K562 (cell line): ENCODE data around the gene EFHC2.

Experiments used
- ARHGAP35 ChIP-seq: fragments of 450-650 bp; IDR thresholded peaks from 2 replicates; pipeline ENCODE4 v1.6.1; 2018; ENCODE audit not compliant: partially characterized antibody
- CBFB ChIP-seq: sonication (generic); formaldehyde crosslinking; IDR thresholded peaks from 2 replicates; pipeline ENCODE4 v1.4.0; 2020; ENCODE audit warnings: mild to moderate bottlenecking, missing genetic modification reagents
- HIVEP1 ChIP-seq: fragments of 250-450 bp; sonication (Bioruptor Pico); IDR thresholded peaks from 2 replicates; pipeline ENCODE4 v1.4.0; 2020; ENCODE audit warnings: mild to moderate bottlenecking
- KLF10 ChIP-seq: fragments of 250-450 bp; sonication (Bioruptor Pico); IDR thresholded peaks from 2 replicates; pipeline ENCODE4 v1.6.1; 2021; ENCODE audit warnings: matching md5 sums
- MXI1 ChIP-seq: IDR thresholded peaks from 2 replicates; pipeline ENCODE4 v1.6.1; 2011; ENCODE audit warnings: low read depth, mild to moderate bottlenecking, improper control_type of control experiment, low read length
- SIX5 ChIP-seq, 2 experiments: IDR thresholded peaks; 2 replicates each; pipeline ENCODE4 v1.6.1; 2011; ENCODE audit warnings: low read length in 2 of 2, borderline replicate concordance in 1 of 2, low read depth in 1 of 2, mild to moderate bottlenecking in 1 of 2, moderate library complexity in 1 of 2; ENCODE audit not compliant: insufficient read depth in 1 of 2
- YY1 ChIP-seq, 3 experiments: IDR thresholded peaks; 2 replicates each; pipeline ENCODE4 v1.6.1; 2011; ENCODE audit warnings: low read length in 2 of 3, mild to moderate bottlenecking in 2 of 3, moderate library complexity in 2 of 3, borderline replicate concordance in 1 of 3, control low read depth in 1 of 3, low read depth in 1 of 3; ENCODE audit not compliant: insufficient read depth in 3 of 3, insufficient replicate concordance in 2 of 3, control insufficient read depth in 1 of 3, insufficient read length in 1 of 3; ENCODE audit errors: extremely low read depth in 1 of 3
- ZKSCAN3 ChIP-seq: fragments of 250-450 bp; sonication (Bioruptor Pico); IDR thresholded peaks from 2 replicates; pipeline ENCODE4 v1.4.0; 2020
- ZNF133 ChIP-seq: fragments of 250-450 bp; sonication (Bioruptor Pico); IDR thresholded peaks from 2 replicates; pipeline ENCODE4 v1.4.0; 2020; ENCODE audit warnings: mild to moderate bottlenecking
- TF ChIP-seq, protein P1 (sequence below): fragments of 250-450 bp; sonication (Bioruptor Pico); IDR thresholded peaks from 2 replicates; pipeline ENCODE4 v1.8.0; 2021; ENCODE audit warnings: borderline replicate concordance, mild to moderate bottlenecking, moderate library complexity; ENCODE audit not compliant: poor library complexity, severe bottlenecking
- TF ChIP-seq, protein P2 (sequence below), 3 experiments: IDR thresholded peaks in 2 of 3; conservative IDR thresholded peaks in 1 of 3; 2 replicates each; pipeline ENCODE4 v1.5.1; 2011 to 2012; ENCODE audit warnings: low read length in 3 of 3, mild to moderate bottlenecking in 3 of 3, control low read depth in 2 of 3, improper control_type of control experiment in 1 of 3, inconsistent platforms in 1 of 3, low read depth in 1 of 3, mixed read lengths in 1 of 3, moderate library complexity in 1 of 3; ENCODE audit not compliant: insufficient read depth in 2 of 3

DNA sequence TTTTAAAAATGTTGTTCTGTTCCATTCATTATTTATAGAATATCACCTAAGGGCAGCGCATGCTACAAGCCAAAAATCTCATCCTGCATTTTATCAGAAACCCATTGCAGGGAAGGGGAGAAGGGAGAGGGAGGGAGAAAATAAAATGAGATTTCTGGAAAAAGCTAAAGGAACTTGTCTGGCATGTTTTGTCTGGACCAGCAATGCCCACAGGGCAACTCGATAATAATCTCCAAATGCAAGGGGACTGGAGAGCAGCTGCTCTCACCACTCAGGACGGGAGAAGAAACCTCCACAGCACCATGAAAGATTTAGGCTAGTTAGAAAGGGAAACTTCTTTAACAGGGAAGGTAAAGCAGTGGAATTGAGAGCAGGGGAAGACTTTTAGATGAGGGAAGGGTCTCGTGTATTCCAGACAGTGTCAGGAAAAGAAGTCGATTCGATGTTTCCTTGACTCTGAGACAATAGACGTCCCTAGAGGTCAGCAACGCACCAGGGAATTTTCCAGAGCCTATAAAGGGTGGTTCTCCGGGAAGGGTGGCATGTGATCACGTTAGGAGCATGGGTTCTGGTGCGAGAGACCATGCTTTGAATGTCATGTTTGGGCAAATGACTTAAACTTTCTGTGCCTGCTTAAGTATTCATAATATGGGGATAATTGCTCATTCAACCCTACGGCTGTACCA, 238.1 kb downstream of the EFHC2 start:
- no peak for TF ChIP-seq MXI1
- no peak for TF ChIP-seq CBFB
- TF ChIP-seq ZNF133 (CRISPR knock-in tag), result no peak
- TF ChIP-seq, protein P1, sequence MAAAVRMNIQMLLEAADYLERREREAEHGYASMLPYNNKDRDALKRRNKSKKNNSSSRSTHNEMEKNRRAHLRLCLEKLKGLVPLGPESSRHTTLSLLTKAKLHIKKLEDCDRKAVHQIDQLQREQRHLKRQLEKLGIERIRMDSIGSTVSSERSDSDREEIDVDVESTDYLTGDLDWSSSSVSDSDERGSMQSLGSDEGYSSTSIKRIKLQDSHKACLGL (CRISPR knock-in tag), result no peak
- TF ChIP-seq ZKSCAN3 (CRISPR knock-in tag), result no peak
- TF ChIP-seq, protein P2, sequence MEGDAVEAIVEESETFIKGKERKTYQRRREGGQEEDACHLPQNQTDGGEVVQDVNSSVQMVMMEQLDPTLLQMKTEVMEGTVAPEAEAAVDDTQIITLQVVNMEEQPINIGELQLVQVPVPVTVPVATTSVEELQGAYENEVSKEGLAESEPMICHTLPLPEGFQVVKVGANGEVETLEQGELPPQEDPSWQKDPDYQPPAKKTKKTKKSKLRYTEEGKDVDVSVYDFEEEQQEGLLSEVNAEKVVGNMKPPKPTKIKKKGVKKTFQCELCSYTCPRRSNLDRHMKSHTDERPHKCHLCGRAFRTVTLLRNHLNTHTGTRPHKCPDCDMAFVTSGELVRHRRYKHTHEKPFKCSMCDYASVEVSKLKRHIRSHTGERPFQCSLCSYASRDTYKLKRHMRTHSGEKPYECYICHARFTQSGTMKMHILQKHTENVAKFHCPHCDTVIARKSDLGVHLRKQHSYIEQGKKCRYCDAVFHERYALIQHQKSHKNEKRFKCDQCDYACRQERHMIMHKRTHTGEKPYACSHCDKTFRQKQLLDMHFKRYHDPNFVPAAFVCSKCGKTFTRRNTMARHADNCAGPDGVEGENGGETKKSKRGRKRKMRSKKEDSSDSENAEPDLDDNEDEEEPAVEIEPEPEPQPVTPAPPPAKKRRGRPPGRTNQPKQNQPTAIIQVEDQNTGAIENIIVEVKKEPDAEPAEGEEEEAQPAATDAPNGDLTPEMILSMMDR (IDR thresholded peaks at IDR 0.05 in 2 of 3, conservative IDR thresholded peaks at IDR 0.05 in 1 of 3; ENCODE audit: insufficient read depth in 2 of 3, low read depth in 1 of 3, low read length in 3 of 3), result no peak
- no peak for TF ChIP-seq YY1 (IDR thresholded peaks at IDR 0.05; ENCODE audit: borderline replicate concordance in 1 of 3, control insufficient read depth in 1 of 3, extremely low read depth in 1 of 3, insufficient read depth in 3 of 3, insufficient read length in 1 of 3, insufficient replicate concordance in 2 of 3, low read depth in 1 of 3, low read length in 2 of 3)
- TF ChIP-seq KLF10, result no peak
- no peak for TF ChIP-seq HIVEP1 (CRISPR knock-in tag)
- no peak for TF ChIP-seq ARHGAP35
- no peak for TF ChIP-seq SIX5 (IDR thresholded peaks at IDR 0.05; ENCODE audit: borderline replicate concordance in 1 of 2, insufficient read depth in 1 of 2, low read depth in 1 of 2, low read length in 2 of 2)
